LoVo (cell line): Measurements from ENCODE around the gene MAGEA2.
"Not testable (repeated sequence)": the region's sequence is repeated elsewhere in the genome, so short reads cannot be mapped to it uniquely, and the experiment has no call there.

Source experiments
- DNase-seq: peaks from one replicate; pipeline ENCODE4 v3.0.0-alpha.2; 2016; ENCODE audit warnings: low spot score

MAGEA2 gene

GRCh38 chrX:152709173-152709572 is 44.5 kb downstream of the MAGEA2 start, which contains the start of gene CSAG2:
Gene CSAG2 (minus strand): TSS chrX:152709273. CDS start chrX:152709112, 161 bp downstream.
- DNase-seq, result not testable (repeated sequence)

GRCh38 chrX:152706500-152706899 is 47.1 kb downstream of the MAGEA2 start:
- not testable (repeated sequence) for DNase-seq

- DNase-seq, result not testable (repeated sequence)
Observed at GRCh38 chrX:152700390-152700789, 53.3 kb downstream of the MAGEA2 start.
